Measurements from ENCODE around the gene IRS2. TPM values are rescaled to one million over a fixed set of nuclear protein-coding genes. Genes with fewer than 3 reads are reported as not detected.

Gene IRS2
- total and polyA plus RNA-seq, 2 donors (not counting 3 experiments of a cell fraction or from before 2014, with no cell fraction given) = 1.6 to 4.4 TPM

- FAIRE-seq = no peak
- dilution Hi-C loops (cut with MboI; ENCODE audit: extremely low pct_ligation_motif_present, low sequenced_read_pairs) = no loop called here
- CTCF ChIA-PET = interaction anchor here (0.8 kb wide), 1 partner anchor 9 kb away, joined by 3 read pairs; no protein-coding TSS in a partner anchor
Measured at GRCh38 chr13:109751477-109751876, 34.9 kb downstream of the IRS2 start.

More at GRCh38 chr13:109751477-109751876, 34.9 kb downstream of the IRS2 start:
- Histone ChIP-seq H3K27me3 (ENCODE audit: control insufficient read depth in 2 of 2, insufficient read depth in 2 of 2, low read length in 2 of 2) (no peaks in the 10 kb centered on the region), H3K4me1 (ENCODE audit: control insufficient read depth, extremely low read depth, insufficient read depth, low read length) (no peaks in the 10 kb centered on the region), H3K79me2 (ENCODE audit: control insufficient read depth, insufficient read depth, low read length) (no peaks in the 10 kb centered on the region), H3K9ac (replicated peaks; ENCODE audit: extremely low read depth, insufficient read depth, low read length) (no peak overlapping the region), H3K36me3 (ENCODE audit: control insufficient read depth in 2 of 2, extremely low read depth in 1 of 2, insufficient read depth in 2 of 2, low read length in 2 of 2) (no peaks in the 10 kb centered on the region), H4K20me1 (replicated peaks; ENCODE audit: control insufficient read depth, extremely low read depth, insufficient read depth, low read length) (no peaks in the 10 kb centered on the region), H3K4me3 (replicated peaks in 1 of 3; ENCODE audit: insufficient read depth in 1 of 3, low read depth in 1 of 3, low read length in 3 of 3) (no peak overlapping the region), H3K9me3 (replicated peaks; ENCODE audit: control insufficient read depth, insufficient read depth, low read length) (no peaks in the 10 kb centered on the region), H3K27ac (ENCODE audit: insufficient read depth, low read depth, low read length) (no peak overlapping the region), H2AFZ (ENCODE audit: low read depth, low read length) (no peak overlapping the region), H3K9me1 (replicated peaks; ENCODE audit: control insufficient read depth, extremely low read depth, insufficient read depth, low read length) (no peaks in the 10 kb centered on the region), H3K4me2 (ENCODE audit: insufficient read depth, low read length) (no peak overlapping the region)
- POLR2A ChIA-PET = no interaction called here
- intact Hi-C loops (cut with micrococcal nuclease) = no loop called here
- DNase-seq (ENCODE audit: low read depth, low spot score) = no peak
- no TSS peak for BruUV-seq (replicated peaks)
- no peak for TF ChIP-seq EZH2 (IDR thresholded peaks at IDR 0.05; ENCODE audit: borderline replicate concordance, low read depth, low read length, severe bottlenecking)
- no peak for TF ChIP-seq FOS (IDR thresholded peaks at IDR 0.05; ENCODE audit: borderline replicate concordance, insufficient read depth, low read length)
- TF ChIP-seq MAX (IDR thresholded peaks at IDR 0.05; ENCODE audit: insufficient read depth, insufficient read length) = no peak
- TF ChIP-seq POLR2A (IDR thresholded peaks at IDR 0.05; ENCODE audit: low read depth, low read length) = no peak
- TF ChIP-seq POLR2AphosphoS5 (IDR thresholded peaks at IDR 0.05; ENCODE audit: insufficient read depth, low read depth, low read length) = no peak
- no peak for TF ChIP-seq JUN (IDR thresholded peaks at IDR 0.05; ENCODE audit: borderline replicate concordance, insufficient read depth, insufficient read length, low read depth)
- TF ChIP-seq CTCF (IDR thresholded peaks at IDR 0.05; ENCODE audit: extremely low read depth in 1 of 2, insufficient read depth in 1 of 2, low read depth in 1 of 2, low read length in 2 of 2) = no peak
- TF ChIP-seq MYC (IDR thresholded peaks at IDR 0.05; ENCODE audit: low read depth, low read length) = no peak
